HFFc6 (cell line): Measurements from ENCODE around the gene PACRGL. TPM values are rescaled to one million over a fixed set of nuclear protein-coding genes. Genes with fewer than 3 reads are reported as not detected.

Experiments
- DNase-seq: peaks from one replicate; pipeline ENCODE4 v3.0.0-alpha.2; 2018
- H3K27ac Mint-ChIP-seq: 2 replicates; pipeline ENCODE4 v1.8.0; 2020; ENCODE audit warnings: mild to moderate bottlenecking, mixed read lengths
- H3K27me3 Mint-ChIP-seq: 2 replicates; pipeline ENCODE4 v1.8.0; 2021; ENCODE audit warnings: mild to moderate bottlenecking, moderate library complexity, mixed read lengths; ENCODE audit not compliant: insufficient read depth
- H3K36me3 Mint-ChIP-seq: 2 replicates; pipeline ENCODE4 v1.8.0; 2021; ENCODE audit warnings: low read depth, mixed read lengths
- H3K4me1 Mint-ChIP-seq: 2 replicates; pipeline ENCODE4 v1.8.0; 2020; ENCODE audit warnings: low read depth, mixed read lengths
- H3K4me3 Mint-ChIP-seq: 2 replicates; pipeline ENCODE4 v1.8.0; 2020; ENCODE audit warnings: mild to moderate bottlenecking, moderate library complexity, mixed read lengths
- H3K9me3 Mint-ChIP-seq: 2 replicates; pipeline ENCODE4 v1.8.0; 2020; ENCODE audit warnings: mild to moderate bottlenecking, mixed read lengths
- CTCF ChIP-seq: fragments of 200-600 bp; sonication (generic); IDR thresholded peaks from 2 replicates; pipeline ENCODE4 v1.5.0; 2021; ENCODE audit warnings: antibody characterized with exemption, mild to moderate bottlenecking
- long read RNA-seq: library from polyadenylated mRNA; unstranded; transcript quantifications from one replicate; pipeline ENCODE4 v2.0.0, GENCODE V29; 2019
- total RNA-seq, 6 experiments: library from RNA; stranded (reverse); fragmentation: NEBNext Ultra II Directional; extraction: Animal tissue kit (Norgen Biotek cat#: 25700); gene quantifications; 2 replicates in 1 of 6; 3 replicates in 5 of 6; pipeline ENCODE4 v1.2.3, GENCODE V29; 2021

Gene PACRGL
- 10 to 100 TPM in 5 of 6 experiments, 1 to 10 TPM in 1; 9.6 to 12.6 (median 10.5) TPM for total RNA-seq
- long read RNA-seq, partial matches to known transcripts, result 1 of 4 reads
- long read RNA-seq, other reads (novel, unspliced or antisense), result 3 of 4 reads

GRCh38 chr4:20700007-20700761 lies at the start of gene PACRGL:
Gene PACRGL, plus strand, starts transcription at chr4:20700458. Its CDS starts 4,024 bp downstream, at chr4:20704482.
- H3K36me3 Mint-ChIP-seq, result peaks cover 7% of the 10 kb centered on the region; the same call in 1 of the 2 replicates
- peak within 1 kb of the TSS; percentile 98 for H3K27ac Mint-ChIP-seq
- peak; percentile 94 for DNase-seq
- no peaks in the 10 kb centered on the region for H3K27me3 Mint-ChIP-seq
- peak within 1 kb of the TSS; percentile 97 for H3K4me3 Mint-ChIP-seq
- no peaks in the 10 kb centered on the region for H3K9me3 Mint-ChIP-seq
- peaks cover 29% of the 10 kb centered on the region for H3K4me1 Mint-ChIP-seq
- TF ChIP-seq CTCF, result no peak

GRCh38 chr4:20652226-20652885 lies 47.9 kb upstream of the PACRGL start:
- TF ChIP-seq CTCF, result no peak
- Mint-ChIP-seq H3K27ac (no peak overlapping the region), H3K27me3 (peaks cover 18% of the 10 kb centered on the region), H3K4me1 (no peaks in the 10 kb centered on the region), H3K36me3 (no peaks in the 10 kb centered on the region), H3K4me3 (no peak overlapping the region), H3K9me3 (peaks cover 15% of the 10 kb centered on the region; the same call in 1 of the 2 replicates)
- DNase-seq, result no peak

GRCh38 chr4:20658456-20658855 lies 41.8 kb upstream of the PACRGL start:
- TF ChIP-seq CTCF, result no peak
- Mint-ChIP-seq H3K27ac (no peak overlapping the region), H3K36me3 (no peaks in the 10 kb centered on the region), H3K4me1 (peaks cover 9% of the 10 kb centered on the region), H3K9me3 (no peaks in the 10 kb centered on the region), H3K27me3 (peaks cover 4% of the 10 kb centered on the region), H3K4me3 (no peak overlapping the region)
- no peak for DNase-seq

GRCh38 chr4:20662851-20663250 lies 37.4 kb upstream of the PACRGL start:
- TF ChIP-seq CTCF, result no peak
- DNase-seq, result no peak
- no peak overlapping the region for H3K27ac Mint-ChIP-seq
- H3K4me1 Mint-ChIP-seq, result peaks cover 9% of the 10 kb centered on the region
- no peaks in the 10 kb centered on the region for H3K36me3 Mint-ChIP-seq
- H3K27me3 Mint-ChIP-seq, result peaks cover 8% of the 10 kb centered on the region
- no peak overlapping the region for H3K4me3 Mint-ChIP-seq
- H3K9me3 Mint-ChIP-seq, result no peaks in the 10 kb centered on the region

- H3K27ac Mint-ChIP-seq, result no peak overlapping the region
- peaks cover 8% of the 10 kb centered on the region for H3K27me3 Mint-ChIP-seq
- no peak for TF ChIP-seq CTCF
- DNase-seq, result no peak
- no peaks in the 10 kb centered on the region for H3K9me3 Mint-ChIP-seq
- H3K4me3 Mint-ChIP-seq, result no peak overlapping the region
- H3K36me3 Mint-ChIP-seq, result no peaks in the 10 kb centered on the region
- H3K4me1 Mint-ChIP-seq, result peaks cover 9% of the 10 kb centered on the region
Observed at GRCh38 chr4:20666012-20666860, 34.0 kb upstream of the PACRGL start.
